ENCODE data around the gene GFPT1.
A peak's percentile ranks its signal among the peaks of the same experiment; 100 is the strongest.

GFPT1 gene

DNA sequence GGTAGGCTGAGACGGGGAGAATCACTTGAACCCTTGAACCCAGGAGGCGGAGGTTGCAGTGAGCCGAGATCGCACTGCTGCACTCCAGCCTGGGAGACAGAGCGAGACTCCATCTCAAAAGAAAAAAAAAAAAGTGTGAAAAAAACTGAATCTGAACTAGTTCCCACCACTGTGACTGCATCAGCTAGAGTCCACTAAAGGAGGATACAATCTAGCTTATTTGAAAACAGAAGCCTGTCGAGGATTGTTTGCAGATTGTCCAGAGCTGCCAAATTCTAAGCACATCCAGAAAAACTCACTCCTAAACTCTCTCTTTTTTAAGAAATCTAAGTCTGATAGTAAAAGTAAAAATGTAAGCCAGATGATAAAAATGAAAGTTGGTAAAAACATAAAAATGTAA is 10.6 kb downstream of the GFPT1 start:
- TF ChIP-seq, protein P1, sequence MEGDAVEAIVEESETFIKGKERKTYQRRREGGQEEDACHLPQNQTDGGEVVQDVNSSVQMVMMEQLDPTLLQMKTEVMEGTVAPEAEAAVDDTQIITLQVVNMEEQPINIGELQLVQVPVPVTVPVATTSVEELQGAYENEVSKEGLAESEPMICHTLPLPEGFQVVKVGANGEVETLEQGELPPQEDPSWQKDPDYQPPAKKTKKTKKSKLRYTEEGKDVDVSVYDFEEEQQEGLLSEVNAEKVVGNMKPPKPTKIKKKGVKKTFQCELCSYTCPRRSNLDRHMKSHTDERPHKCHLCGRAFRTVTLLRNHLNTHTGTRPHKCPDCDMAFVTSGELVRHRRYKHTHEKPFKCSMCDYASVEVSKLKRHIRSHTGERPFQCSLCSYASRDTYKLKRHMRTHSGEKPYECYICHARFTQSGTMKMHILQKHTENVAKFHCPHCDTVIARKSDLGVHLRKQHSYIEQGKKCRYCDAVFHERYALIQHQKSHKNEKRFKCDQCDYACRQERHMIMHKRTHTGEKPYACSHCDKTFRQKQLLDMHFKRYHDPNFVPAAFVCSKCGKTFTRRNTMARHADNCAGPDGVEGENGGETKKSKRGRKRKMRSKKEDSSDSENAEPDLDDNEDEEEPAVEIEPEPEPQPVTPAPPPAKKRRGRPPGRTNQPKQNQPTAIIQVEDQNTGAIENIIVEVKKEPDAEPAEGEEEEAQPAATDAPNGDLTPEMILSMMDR (IDR thresholded peaks at IDR 0.05; ENCODE audit: low read length, missing control alignments) = no peak
- no peak overlapping the region for H3K4me3 ChIP-seq (replicated peaks; ENCODE audit: low read depth, low read length)
- DNase-seq (ENCODE audit: low read depth) = no peak

DNA sequence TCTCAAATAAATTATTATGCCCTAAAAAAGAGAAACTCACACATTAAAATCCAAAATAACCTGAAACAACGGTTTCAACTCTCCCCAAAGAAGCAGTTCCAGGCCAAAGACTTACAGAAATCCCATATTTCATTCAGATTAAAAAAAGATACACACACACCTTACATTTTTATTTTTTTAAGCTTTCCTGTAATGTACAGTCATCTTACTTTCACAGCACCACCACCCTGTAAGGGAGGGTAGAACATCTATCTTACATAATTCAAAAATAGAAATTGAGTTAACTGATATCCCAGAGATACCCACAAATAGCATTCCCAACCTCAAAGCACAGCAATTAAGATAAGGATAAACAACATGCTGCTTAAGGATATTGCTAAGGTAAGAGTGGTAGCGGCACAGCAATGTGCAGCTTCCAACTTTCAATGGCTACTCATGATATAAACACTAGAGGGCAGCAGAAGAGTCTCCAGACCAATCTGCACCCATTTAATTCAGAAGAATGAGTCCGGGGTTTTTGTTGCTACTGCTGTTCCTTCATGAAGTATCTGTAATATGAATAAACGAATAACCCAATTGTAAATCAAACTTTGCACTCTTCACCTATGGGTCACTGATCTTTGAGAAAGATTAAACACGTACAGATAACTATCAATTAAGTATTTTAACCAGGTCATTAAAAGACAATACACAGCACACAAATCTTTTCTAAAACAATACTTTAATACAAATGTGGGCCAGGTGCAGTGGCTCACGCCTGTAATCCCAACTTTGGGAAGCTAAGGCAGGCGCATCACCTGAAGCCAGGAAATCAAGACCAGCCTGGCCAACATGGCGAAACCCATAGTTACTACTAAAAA is 11.3 kb downstream of the GFPT1 start:
- TF ChIP-seq, protein P1 (IDR thresholded peaks at IDR 0.05; ENCODE audit: low read length, missing control alignments) = peak; percentile 72
- no peak overlapping the region for H3K4me3 ChIP-seq (replicated peaks; ENCODE audit: low read depth, low read length)
- peak; percentile 61 for DNase-seq (ENCODE audit: low read depth)

DNA sequence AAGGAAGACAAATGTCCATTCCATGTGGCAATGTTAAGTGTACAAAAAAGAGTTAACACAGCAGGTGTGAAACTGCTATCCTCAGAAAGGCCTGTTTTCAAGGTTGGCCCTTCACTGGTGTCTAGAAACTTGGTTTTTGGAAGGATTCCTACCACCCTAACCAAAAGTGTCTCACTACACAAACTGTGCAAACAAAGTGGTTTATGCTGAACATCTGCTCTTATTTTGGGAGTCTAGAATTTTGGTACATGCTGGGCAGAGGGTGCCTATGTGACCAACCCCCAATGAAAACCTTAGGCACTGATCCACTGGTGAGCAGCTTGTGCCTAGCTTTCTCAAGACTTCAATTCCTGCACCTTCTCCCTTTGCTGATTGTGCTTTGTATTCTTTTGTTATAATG is 14.3 kb downstream of the GFPT1 start:
- TF ChIP-seq, protein P1 (IDR thresholded peaks at IDR 0.05; ENCODE audit: low read length, missing control alignments) = no peak
- no peak for DNase-seq (ENCODE audit: low read depth)

DNA sequence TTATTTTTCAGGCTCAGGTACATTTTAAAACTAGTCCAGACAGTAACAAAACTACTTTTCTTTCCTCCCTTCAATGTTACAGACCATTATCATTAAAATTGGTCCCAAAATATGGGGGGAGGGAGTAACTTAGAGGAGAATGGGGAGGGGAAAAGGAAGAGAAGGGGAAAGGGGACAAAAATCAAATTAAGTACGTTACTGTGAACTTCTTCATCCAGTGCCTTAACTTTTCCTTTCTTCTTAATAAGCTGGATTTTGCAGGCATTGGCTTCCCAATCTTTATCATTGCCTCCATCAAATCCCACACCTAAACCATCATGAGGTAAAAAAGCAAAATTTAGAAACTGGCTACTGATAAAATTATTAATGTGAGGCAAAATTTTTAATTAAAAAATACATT is 17.2 kb downstream of the GFPT1 start:
- no peak overlapping the region for H3K4me3 ChIP-seq (replicated peaks; ENCODE audit: low read depth, low read length)
- TF ChIP-seq, protein P1 (IDR thresholded peaks at IDR 0.05; ENCODE audit: low read length, missing control alignments) = no peak
- no peak for DNase-seq (ENCODE audit: low read depth)

More for the DNA sequence above, 14.3 kb downstream of the GFPT1 start:
- no peak overlapping the region for H3K4me3 ChIP-seq (replicated peaks; ENCODE audit: low read depth, low read length)

DNA sequence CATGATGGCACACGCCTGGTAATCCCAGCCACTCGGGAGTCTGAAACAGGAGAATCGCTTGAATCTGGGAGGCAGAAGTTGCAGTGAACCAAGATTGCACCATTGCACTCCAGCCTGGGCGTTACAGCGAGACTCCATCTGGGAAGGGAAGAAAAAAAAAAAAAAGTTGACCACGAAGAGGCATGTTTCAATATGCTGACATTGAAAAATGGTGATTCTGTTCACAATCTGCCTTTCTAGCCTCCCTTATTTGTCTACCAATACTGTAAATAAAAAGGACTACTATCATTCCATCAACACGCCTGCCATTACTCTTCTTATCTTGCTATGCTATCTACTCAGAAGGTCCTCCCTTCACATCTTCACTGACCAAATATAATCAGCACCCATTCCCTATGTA is 18.4 kb downstream of the GFPT1 start:
- no peak for DNase-seq (ENCODE audit: low read depth)
- TF ChIP-seq, protein P1 (IDR thresholded peaks at IDR 0.05; ENCODE audit: low read length, missing control alignments) = no peak
- H3K4me3 ChIP-seq (replicated peaks; ENCODE audit: low read depth, low read length) = no peak overlapping the region

DNA sequence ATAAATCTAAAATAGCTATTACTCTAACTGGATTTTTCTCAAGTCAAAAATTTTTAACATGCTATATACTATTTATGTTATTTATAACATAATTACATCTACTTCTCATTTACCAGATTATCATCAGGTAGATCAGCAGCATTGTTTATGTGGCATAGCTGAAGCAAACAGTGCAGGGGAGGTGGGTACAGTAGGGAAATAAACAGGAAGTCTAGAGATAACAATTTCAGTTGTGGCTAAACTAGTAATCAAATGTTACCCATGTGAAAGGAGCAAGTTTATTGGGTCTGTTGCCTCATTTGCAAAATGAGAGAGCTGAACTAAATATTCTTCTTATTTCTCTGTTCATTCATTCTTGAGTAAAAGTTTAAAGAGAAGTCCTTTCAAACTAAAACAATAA is 27.7 kb downstream of the GFPT1 start:
- TF ChIP-seq, protein P1 (IDR thresholded peaks at IDR 0.05; ENCODE audit: low read length, missing control alignments) = no peak
- no peak for DNase-seq (ENCODE audit: low read depth)
- H3K4me3 ChIP-seq (replicated peaks; ENCODE audit: low read depth, low read length) = no peak overlapping the region

DNA sequence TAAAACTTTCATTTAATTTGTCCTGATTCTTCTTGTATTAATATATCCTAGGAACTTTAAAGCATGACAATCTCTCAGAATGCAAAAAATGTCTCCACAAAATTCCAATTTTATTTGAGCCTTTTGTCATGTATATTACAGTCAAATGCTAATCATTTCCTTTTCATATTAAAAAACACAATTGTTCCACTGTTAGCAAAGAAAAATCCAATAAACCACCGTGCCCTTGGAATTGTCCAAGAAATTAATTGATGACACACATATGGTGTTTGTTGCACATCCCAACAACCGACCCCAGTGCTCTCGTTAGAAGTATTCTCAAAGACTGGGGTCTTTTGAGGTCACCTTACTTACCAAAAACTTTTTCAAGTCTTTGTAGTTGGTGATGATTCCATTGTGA is 28.1 kb downstream of the GFPT1 start:
- TF ChIP-seq, protein P1 (IDR thresholded peaks at IDR 0.05; ENCODE audit: low read length, missing control alignments) = no peak
- no peak for DNase-seq (ENCODE audit: low read depth)
- H3K4me3 ChIP-seq (replicated peaks; ENCODE audit: low read depth, low read length) = no peak overlapping the region

Data from fibroblast of pulmonary artery (primary cell).